ENCODE results near the gene NCKAP5.

DNA sequence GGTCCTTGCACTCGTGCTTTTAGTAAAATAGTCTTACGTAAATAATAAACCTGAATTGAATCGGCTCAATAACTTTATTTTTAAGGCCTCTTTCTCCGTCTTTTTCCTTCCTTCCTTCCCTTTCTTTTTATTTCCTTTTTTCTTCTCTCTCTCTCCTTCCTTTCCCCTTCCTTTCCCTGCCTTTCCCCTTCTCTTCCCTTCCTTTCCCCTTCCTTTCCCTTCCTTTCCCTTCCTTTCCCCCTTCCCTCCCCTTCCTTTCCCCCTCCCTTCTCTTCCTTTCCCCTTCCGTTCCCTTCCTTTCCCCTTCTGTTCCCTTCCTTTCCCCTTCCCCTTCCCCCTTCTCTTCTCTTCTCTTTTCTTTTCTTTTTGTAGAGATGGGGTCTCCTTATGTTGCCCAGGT, 121.0 kb downstream of the NCKAP5 start:
- TF ChIP-seq SIN3A (IDR thresholded peaks at IDR 0.05; ENCODE audit: borderline replicate concordance, insufficient read depth, low read length) = no peak
- TF ChIP-seq POLR2AphosphoS5 (IDR thresholded peaks at IDR 0.05; ENCODE audit: low read depth, low read length) = no peak
- no peak for TF ChIP-seq TAF1 (IDR thresholded peaks at IDR 0.05; ENCODE audit: borderline replicate concordance, insufficient read depth, low read length)

Measured in PFSK-1 (cell line).